Measurements from ENCODE around the gene ABHD8. TPM values are rescaled to one million over a fixed set of nuclear protein-coding genes. Genes with fewer than 3 reads are reported as not detected.
A peak's percentile ranks its signal among the peaks of the same experiment; 100 is the strongest.

Gene ABHD8
- total RNA-seq, 1 experiment from 2014 or later: 5.2 TPM

GRCh38 chr19:17263712-17264640, 39.2 kb downstream of the ABHD8 start:
- DNase-seq (ENCODE audit: low read depth in 1 of 2, low spot score in 2 of 2): no peak
- Histone ChIP-seq H3K9me3 (replicated peaks) (no peaks in the 10 kb centered on the region), H3K27me3 (replicated peaks) (no peaks in the 10 kb centered on the region), H3K4me3 (no peak overlapping the region), H3K36me3 (peaks cover 6% of the 10 kb centered on the region), H3K27ac (no peak overlapping the region), H3K4me1 (replicated peaks) (peaks cover 5% of the 10 kb centered on the region)

- Histone ChIP-seq H3K27me3 (replicated peaks) (no peaks in the 10 kb centered on the region), H3K36me3 (no peaks in the 10 kb centered on the region), H3K27ac (no peak overlapping the region), H3K9me3 (replicated peaks) (no peaks in the 10 kb centered on the region), H3K4me1 (replicated peaks) (no peaks in the 10 kb centered on the region), H3K4me3 (no peak overlapping the region)
- DNase-seq (ENCODE audit: low read depth in 1 of 2, low spot score in 2 of 2): no peak
Observed at GRCh38 chr19:17262557-17262956, 40.7 kb downstream of the ABHD8 start.

GRCh38 chr19:17260842-17261325, 42.3 kb downstream of the ABHD8 start:
- Histone ChIP-seq H3K27ac (no peak overlapping the region), H3K4me3 (no peak overlapping the region), H3K36me3 (no peaks in the 10 kb centered on the region), H3K4me1 (replicated peaks) (no peaks in the 10 kb centered on the region), H3K27me3 (replicated peaks) (no peaks in the 10 kb centered on the region), H3K9me3 (replicated peaks) (no peaks in the 10 kb centered on the region)
- DNase-seq (ENCODE audit: low read depth in 1 of 2, low spot score in 2 of 2): peak; percentile 64 to 83

- Histone ChIP-seq H3K4me1 (replicated peaks) (no peaks in the 10 kb centered on the region), H3K4me3 (no peak overlapping the region), H3K27me3 (replicated peaks) (no peaks in the 10 kb centered on the region), H3K36me3 (no peaks in the 10 kb centered on the region), H3K9me3 (replicated peaks) (no peaks in the 10 kb centered on the region), H3K27ac (no peak overlapping the region)
- no peak for DNase-seq (ENCODE audit: low read depth in 1 of 2, low spot score in 2 of 2)
Observed at GRCh38 chr19:17259934-17260333, 43.3 kb downstream of the ABHD8 start.

- no peaks in the 10 kb centered on the region for H3K36me3 ChIP-seq
- DNase-seq (ENCODE audit: low read depth in 1 of 2, low spot score in 2 of 2): no peak
- H3K27ac ChIP-seq: no peak overlapping the region
- H3K27me3 ChIP-seq (replicated peaks): no peaks in the 10 kb centered on the region
- H3K4me1 ChIP-seq (replicated peaks): no peaks in the 10 kb centered on the region
- no peak overlapping the region for H3K4me3 ChIP-seq
- H3K9me3 ChIP-seq (replicated peaks): no peaks in the 10 kb centered on the region
Observed at GRCh38 chr19:17259118-17259780, 44.0 kb downstream of the ABHD8 start.

- Histone ChIP-seq H3K27me3 (replicated peaks) (no peaks in the 10 kb centered on the region), H3K9me3 (replicated peaks) (no peaks in the 10 kb centered on the region), H3K4me3 (no peak overlapping the region), H3K4me1 (replicated peaks) (no peaks in the 10 kb centered on the region), H3K36me3 (no peaks in the 10 kb centered on the region), H3K27ac (no peak overlapping the region)
- no peak for DNase-seq (ENCODE audit: low read depth in 1 of 2, low spot score in 2 of 2)
Observed at GRCh38 chr19:17256130-17256529, 47.1 kb downstream of the ABHD8 start.

GRCh38 chr19:17255150-17255621, 48.0 kb downstream of the ABHD8 start:
- no peak overlapping the region for H3K27ac ChIP-seq
- no peak for DNase-seq (ENCODE audit: low read depth in 1 of 2, low spot score in 2 of 2)
- no peaks in the 10 kb centered on the region for H3K4me1 ChIP-seq (replicated peaks)
- no peak overlapping the region for H3K4me3 ChIP-seq
- no peaks in the 10 kb centered on the region for H3K27me3 ChIP-seq (replicated peaks)
- no peaks in the 10 kb centered on the region for H3K36me3 ChIP-seq
- H3K9me3 ChIP-seq (replicated peaks): no peaks in the 10 kb centered on the region

GRCh38 chr19:17254636-17255035, 48.6 kb downstream of the ABHD8 start:
- Histone ChIP-seq H3K27ac (no peak overlapping the region), H3K4me3 (no peak overlapping the region), H3K9me3 (replicated peaks) (no peaks in the 10 kb centered on the region), H3K27me3 (replicated peaks) (no peaks in the 10 kb centered on the region), H3K36me3 (no peaks in the 10 kb centered on the region), H3K4me1 (replicated peaks) (no peaks in the 10 kb centered on the region)
- no peak for DNase-seq (ENCODE audit: low read depth in 1 of 2, low spot score in 2 of 2)

GRCh38 chr19:17249887-17250548, 53.2 kb downstream of the ABHD8 start:
- no peaks in the 10 kb centered on the region for H3K27me3 ChIP-seq (replicated peaks)

GRCh38 chr19:17248011-17248776, 55.0 kb downstream of the ABHD8 start:
- H3K27ac ChIP-seq: no peak overlapping the region
- H3K27me3 ChIP-seq (replicated peaks): no peaks in the 10 kb centered on the region
- no peak overlapping the region for H3K4me3 ChIP-seq
- no peak for DNase-seq (ENCODE audit: low read depth in 1 of 2, low spot score in 2 of 2)
- H3K4me1 ChIP-seq (replicated peaks): peaks cover 32% of the 10 kb centered on the region
- no peaks in the 10 kb centered on the region; the same call in 1 of the 2 replicates for H3K9me3 ChIP-seq (replicated peaks)
- H3K36me3 ChIP-seq: peaks cover 5% of the 10 kb centered on the region; the same call in 1 of the 2 replicates

More at GRCh38 chr19:17249887-17250548, 53.2 kb downstream of the ABHD8 start:
- Histone ChIP-seq H3K4me1 (replicated peaks) (peaks cover 17% of the 10 kb centered on the region), H3K4me3 (no peak overlapping the region), H3K36me3 (peaks cover under 1% of the 10 kb centered on the region; the same call in 1 of the 2 replicates), H3K9me3 (replicated peaks) (no peaks in the 10 kb centered on the region; the same call in 1 of the 2 replicates), H3K27ac (no peak overlapping the region)
- no peak for DNase-seq (ENCODE audit: low read depth in 1 of 2, low spot score in 2 of 2)

- no peak overlapping the region for H3K27ac ChIP-seq
- no peaks in the 10 kb centered on the region for H3K27me3 ChIP-seq (replicated peaks)
- DNase-seq (ENCODE audit: low read depth in 1 of 2, low spot score in 2 of 2): no peak
- peaks cover 5% of the 10 kb centered on the region; the same call in 1 of the 2 replicates for H3K36me3 ChIP-seq
- peaks cover 33% of the 10 kb centered on the region for H3K4me1 ChIP-seq (replicated peaks)
- peak overlapping the region; percentile 39 for H3K4me3 ChIP-seq
- H3K9me3 ChIP-seq (replicated peaks): no peaks in the 10 kb centered on the region; the same call in 1 of the 2 replicates
Observed at GRCh38 chr19:17246681-17247425, 56.4 kb downstream of the ABHD8 start.

- H3K36me3 ChIP-seq: peaks cover 5% of the 10 kb centered on the region; the same call in 1 of the 2 replicates
- no peak for DNase-seq (ENCODE audit: low read depth in 1 of 2, low spot score in 2 of 2)
- H3K9me3 ChIP-seq (replicated peaks): no peaks in the 10 kb centered on the region; the same call in 1 of the 2 replicates
- peak within 1 kb of the TSS; percentile 44; the same call in 1 of the 2 replicates for H3K27ac ChIP-seq
- peak within 1 kb of the TSS; percentile 89 for H3K4me3 ChIP-seq
- no peaks in the 10 kb centered on the region for H3K27me3 ChIP-seq (replicated peaks)
- peaks cover 33% of the 10 kb centered on the region for H3K4me1 ChIP-seq (replicated peaks)
Observed at GRCh38 chr19:17245535-17245984, 57.7 kb downstream of the ABHD8 start, which contains the start of gene NR2F6. Gene NR2F6, minus strand, starts transcription at chr19:17245919. Its CDS starts 699 bp downstream, at chr19:17245220.

All from SJSA1 (cell line).